GM21528 (cell line): ENCODE data around the gene KCNJ2.

ENCODE experiments used
- ATAC-seq: cut with Tn5 transposase; IDR thresholded peaks from one replicate; pipeline ENCODE4 v1.9.1; 2021; ENCODE audit warnings: mild to moderate bottlenecking, moderate library complexity; ENCODE audit not compliant: unreplicated experiment, low FRiP score

The KCNJ2 gene

DNA sequence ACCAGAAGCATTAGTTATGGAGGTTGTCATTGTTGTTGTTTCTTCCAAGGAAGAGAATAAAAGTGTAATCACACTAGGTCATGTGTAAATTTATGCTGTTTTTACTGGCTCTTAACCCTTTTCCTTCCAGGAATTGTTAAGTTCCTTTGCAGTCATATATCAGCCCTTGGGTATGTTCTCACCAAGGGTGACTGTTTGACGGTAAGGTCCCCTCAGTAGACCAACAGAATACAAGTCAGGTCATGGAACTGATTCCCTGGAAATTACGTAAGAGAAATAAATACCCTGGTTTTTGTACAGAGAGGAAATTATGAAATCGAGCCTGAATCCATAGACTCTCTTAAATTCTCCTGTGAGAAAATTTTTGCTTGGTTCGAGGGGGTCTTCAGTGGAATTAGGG lies 11.2 kb upstream of the KCNJ2 start:
- no peak for ATAC-seq

DNA sequence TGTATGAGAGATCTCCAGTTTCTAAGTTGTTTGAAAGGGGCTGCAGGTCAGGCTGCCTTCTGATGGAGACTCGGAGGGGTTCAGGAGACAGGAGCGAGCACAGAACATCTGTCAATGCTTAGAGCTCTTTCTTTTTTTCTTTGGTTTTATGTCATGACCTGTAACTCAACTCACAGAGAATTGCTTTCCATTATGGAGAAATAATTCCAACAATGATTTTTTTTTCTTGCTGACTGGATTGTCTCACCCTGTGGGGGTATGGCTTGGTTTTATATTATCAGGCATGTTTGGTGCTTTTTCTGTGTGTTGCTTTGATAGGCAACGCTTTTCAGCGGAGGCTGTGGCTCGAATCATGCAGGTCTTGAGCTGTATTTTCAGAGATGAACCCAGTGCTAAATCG lies 10.7 kb upstream of the KCNJ2 start:
- no peak for ATAC-seq

DNA sequence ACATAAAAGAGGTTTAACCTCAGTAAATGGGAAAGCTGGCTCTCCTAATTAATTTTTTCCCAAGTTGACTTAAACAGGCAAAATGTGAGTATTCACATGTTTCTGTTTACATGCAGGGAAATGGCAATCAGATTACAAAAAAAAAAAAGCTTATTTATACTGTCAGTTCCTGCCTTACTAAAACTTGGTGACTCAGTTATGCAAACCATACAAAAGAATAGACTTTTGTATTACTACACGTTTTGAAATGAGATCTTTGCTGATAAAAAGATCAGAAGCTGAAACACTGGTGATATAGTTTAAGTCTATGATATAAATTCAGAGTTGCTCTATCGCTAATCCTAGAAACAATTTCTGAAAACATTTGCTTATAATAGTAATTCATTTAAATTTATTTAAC lies 9.4 kb upstream of the KCNJ2 start:
- no peak for ATAC-seq

DNA sequence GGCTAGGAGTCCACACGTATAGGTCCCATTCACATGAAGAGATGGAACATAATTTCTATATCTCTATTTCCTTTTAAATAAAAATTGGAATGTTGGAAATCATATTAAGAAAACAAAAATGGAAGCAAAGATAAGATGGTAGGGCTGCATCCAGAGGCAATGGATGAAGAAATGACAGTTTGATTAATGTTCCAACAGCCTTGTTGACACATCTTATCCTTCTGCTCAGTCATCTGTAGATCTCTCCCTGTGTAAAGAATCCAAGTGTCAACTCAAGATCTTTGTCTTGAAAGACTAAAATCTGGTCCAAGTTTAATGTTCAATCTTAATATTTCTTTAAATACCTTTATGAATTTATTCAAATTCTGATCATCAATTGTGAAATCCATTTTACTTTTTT lies 7.8 kb upstream of the KCNJ2 start:
- ATAC-seq, result no peak

DNA sequence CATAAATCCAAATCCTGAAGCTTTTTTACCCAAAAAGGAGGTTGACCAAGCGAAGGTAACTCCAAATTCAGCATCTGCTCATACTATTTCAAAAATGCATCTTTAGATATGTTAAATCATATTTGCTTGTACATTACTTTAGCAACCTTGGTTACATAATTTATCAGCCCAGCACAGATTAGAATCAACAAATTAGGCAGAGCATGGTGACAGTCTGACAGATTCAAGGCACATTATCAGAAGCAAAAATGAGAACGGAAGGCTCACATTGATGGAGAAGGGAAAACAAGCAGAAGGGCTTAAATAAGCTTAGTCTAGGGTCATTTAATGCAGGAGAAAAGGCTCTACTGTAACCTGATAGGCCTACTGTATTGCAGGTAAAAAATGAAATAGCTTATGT lies 3.9 kb upstream of the KCNJ2 start:
- no peak for ATAC-seq

DNA sequence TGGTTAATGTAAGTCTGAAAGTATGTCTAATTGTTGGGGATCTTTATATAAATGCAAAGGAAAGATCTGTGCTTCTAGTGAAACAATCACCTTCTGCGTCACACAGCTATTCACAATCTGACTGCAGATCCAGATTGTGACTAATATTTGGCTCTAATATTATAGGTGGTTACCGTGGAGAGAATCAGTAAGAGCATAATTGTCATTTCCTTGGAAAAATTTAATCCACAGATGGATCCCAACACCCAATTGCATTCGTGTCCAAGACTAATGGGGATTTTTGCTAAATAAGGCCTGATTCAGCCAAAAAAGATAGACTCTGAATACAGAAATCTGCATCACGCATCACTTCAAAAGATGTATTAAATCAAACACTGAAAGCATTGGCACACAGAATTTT lies 2.7 kb upstream of the KCNJ2 start:
- ATAC-seq, result no peak

DNA sequence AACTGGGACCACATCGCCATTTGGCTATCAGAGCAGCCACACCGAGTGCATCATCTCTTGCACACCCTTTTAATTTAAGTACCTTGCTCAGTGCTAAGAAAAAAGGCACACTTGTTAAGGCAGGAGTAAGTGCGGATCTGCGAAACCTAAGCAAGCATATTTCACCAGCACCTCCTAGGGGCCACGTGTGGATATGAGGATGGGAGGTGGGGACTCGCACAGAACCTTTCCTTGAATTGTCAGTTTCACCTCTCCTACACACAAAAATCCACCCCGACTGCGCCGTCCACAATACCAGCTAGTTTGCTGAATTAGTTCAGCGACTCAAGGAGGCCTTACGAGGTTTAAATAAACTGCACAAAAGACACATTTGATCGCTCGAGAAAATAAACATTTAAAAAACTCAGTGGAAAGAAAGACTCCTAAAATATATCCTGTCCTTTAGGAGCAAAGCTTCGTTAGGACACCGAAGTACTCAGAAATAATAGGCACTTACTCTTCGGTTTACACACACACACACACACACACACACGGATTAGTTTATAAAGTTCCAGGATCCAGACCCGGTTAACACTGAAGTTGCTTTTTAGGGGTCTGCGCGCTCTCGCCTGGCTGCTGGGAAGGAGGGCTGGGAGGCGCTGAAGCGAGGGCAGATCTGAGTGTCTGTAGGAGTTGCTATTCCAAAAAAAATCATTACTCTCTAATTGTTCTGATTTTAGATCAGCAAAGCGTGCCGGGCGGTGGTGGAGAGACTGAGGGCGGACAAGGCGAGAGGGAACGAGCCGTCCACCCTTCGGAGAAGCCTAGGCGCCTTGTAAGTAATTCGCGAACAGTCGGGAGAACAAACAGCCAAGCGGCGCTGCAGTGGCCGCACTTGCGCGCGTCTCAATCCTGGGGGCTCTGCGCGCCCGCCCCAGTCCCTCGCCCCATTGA lies 1.0 kb upstream of the KCNJ2 start:
- peak; percentile 17 for ATAC-seq

DNA sequence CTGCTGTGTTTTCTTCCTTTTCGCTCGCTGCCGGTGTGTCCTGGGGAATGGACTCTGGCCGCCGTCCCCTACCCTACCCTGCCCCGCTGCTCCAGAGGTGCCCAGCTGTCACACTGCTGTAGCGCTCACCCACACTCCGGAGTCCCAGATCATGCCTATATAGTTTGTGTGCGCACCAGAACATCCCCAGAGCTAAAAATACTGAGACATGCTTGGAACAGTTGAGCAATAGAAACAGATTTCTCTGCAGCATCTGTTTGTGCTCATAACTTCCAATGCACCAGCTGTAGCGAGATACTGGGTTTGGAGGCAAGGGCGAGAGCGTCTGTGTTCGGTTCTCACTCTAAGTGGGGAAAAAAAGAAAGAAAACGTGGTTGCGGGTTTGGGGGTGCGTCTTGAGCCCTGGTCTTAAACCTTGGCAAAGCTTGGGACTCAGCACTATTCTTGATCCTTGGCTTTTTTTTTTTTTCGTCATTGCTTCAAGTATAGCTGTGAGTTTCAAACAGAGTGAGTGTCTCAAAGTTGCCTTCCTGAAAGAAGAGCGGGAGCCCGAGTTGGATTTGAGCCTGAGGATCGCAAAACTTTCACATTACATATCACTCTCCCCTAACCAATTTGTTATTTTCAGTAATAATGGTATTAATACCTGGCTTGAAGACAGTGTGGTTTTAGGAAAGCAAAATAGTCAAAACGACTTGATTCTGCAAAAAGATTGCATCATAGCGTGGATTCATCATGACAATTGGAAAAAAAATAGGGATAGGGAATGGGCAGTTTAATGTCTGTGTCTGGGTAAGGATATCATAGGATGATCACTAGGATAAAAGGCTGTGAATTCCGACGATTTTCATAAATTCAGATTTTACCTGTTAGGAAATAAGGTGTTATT lies 621 bp downstream of the KCNJ2 start:
- ATAC-seq, result no peak

DNA sequence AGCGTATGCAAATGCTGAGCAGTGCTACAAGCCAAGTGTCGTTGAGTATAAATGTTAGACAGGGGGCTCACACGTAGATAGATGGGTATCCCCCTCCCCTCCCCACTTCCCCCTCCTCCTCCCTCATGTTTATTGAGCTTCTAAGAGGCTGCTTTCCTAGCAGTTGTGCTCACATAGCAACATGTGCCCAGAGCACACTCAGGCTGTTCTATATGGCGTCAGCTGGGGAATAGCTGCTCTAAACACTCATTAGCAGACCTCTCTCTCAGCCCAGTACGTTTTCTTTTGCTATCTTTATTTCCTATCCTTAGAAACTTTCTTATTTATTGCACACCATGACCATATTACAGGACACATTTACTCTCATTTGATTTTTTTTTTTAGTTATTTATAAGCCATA lies 1.8 kb downstream of the KCNJ2 start:
- no peak for ATAC-seq

DNA sequence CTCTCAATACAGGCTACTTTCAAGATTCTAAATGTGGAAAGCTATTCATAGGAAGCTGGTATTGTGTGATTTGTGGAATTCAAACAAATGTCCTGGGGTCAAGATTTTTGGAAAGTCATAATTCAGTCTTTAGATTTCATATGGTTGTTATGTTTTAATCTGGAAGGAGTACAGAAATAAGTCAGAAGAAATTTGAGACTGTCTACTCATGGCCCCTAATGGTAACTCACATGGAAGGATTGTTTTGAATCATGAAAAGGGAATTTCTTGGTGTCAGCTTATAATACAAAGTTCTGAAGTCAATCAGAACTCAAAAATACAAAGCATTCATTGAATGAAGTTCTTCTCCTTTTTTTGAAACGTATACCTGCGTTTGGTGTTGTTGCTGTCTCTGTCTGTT lies 3.1 kb downstream of the KCNJ2 start:
- ATAC-seq, result no peak

DNA sequence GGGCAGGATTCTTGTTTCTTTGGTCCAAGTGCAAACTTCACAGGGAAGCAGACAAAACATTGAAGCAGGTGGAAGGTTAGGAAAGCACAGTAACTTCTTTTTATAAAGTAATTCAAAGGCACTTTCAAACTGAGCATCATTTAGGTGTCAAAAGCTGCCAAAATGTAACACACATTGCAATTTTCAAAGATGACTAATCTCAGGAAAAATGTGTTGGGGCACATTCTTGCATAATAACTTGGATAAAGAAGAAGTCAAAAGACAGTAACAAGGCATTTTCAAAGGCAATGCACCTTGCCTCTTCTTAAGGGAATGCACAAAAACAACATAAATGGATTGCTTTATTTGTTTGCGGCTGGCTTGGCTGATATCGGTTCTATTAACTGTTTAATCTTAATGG lies 3.6 kb downstream of the KCNJ2 start:
- no peak for ATAC-seq

DNA sequence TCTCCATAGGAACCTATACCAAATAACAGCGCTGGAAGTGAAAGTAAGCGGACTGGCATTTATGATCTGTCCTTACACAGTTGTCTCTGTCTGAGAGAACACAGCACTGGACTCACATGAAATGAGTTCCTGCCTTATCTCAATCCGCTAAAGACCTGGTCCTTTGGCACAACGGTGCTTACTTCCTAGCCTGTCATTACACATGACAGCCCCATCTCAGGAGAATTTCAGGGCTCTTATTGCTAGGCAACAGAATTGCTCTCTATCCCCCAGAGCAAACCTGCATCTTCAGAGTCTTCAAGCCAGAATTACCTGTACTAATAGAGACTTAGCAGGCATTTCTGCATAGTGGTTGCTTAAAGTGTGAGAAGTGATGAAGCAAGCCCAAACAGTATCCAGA lies 4.3 kb downstream of the KCNJ2 start:
- no peak for ATAC-seq

DNA sequence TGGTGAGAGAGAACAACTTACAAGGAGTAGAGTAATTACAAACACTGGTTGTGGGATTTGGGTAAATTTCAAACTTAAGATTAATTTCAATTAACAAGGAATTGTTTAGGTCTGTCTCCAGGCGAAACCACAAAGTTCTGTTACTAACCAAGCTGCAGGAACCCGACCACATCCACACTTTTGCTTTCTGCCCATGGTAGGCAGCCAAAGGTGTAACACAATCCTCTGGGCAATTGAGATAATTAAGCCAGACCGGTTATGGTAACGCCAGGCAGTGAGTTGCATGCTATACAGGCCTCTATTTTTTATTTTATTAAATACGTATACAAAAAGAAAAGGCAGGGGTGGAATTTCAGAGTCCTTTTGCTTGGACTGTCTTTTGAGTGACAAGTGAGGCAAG lies 12.0 kb downstream of the KCNJ2 start:
- ATAC-seq, result no peak

DNA sequence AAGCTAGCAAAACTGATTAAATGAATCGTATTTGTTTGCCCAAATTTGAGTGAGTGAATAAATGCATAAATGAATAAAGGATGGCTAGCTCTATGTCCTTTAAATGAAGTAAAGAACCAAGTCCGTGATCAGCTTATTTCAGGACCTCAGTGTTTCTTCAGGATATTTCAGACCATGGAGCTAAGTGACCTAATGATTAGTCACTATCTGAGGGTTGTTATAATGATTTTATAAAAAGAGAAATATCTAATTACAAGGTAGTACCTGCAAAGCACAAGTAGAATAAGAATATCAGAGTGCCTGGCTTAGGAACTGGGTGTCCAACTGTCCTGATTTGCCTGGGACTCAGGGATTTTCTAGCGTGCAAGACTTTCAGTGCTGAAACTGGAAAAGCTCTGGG lies 12.5 kb downstream of the KCNJ2 start:
- ATAC-seq, result no peak

DNA sequence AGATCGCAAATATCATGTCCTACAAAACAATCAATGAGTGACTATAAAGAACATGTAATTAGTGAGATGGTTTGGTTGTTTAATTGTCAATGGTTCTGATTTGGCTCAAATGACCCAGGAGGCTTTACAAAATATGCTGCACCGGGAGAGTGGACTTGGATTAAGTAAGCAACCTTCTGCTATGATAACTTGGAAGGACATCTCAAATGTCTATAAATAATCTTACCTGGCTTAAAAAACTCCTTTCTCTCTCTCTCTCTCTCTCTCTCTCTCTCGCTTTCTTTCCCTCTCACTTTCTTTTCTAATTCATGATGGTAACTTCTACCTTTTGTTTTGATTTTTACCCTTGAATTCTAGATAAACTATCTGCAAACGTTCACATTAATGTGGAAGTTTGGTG lies 14.2 kb downstream of the KCNJ2 start:
- no peak for ATAC-seq

DNA sequence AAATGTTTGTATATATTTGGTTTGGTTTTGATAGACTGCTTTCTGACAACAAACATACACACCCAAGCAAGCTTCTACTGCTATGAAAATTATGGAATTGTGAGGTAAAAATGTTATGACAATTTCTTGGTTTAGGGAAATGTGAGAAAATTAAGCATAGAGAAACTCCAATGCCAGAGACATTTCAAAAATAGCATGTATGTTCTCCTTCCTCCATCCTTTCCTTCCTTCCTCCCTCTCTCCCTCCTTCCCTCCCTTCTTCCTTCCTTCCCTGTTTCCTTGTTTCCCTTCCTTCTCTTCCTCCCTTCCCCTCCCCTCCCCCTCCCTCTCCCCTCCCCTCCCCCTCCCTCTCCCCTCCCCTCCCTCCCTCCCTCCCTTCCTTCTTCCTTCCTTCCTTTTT lies 14.9 kb downstream of the KCNJ2 start:
- ATAC-seq, result no peak

DNA sequence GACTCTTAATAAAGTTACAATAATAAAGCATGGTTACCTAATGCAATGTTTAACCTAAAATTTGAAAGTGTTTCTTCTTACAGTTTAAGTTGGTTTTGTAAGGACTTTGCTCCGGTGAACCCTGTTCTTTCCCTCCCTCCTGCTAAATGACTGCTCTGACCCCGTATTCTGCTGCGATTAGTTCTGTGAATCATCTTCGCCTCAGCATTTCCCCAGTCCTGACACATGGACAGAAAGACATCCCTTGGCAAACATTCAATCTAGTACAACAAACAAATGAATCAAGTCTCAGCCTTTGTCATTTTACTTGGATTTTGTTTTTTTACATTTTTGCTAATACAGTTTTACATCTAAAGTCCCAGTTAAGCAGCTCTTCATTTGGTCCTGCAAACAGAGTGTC lies 15.4 kb downstream of the KCNJ2 start:
- ATAC-seq, result no peak

DNA sequence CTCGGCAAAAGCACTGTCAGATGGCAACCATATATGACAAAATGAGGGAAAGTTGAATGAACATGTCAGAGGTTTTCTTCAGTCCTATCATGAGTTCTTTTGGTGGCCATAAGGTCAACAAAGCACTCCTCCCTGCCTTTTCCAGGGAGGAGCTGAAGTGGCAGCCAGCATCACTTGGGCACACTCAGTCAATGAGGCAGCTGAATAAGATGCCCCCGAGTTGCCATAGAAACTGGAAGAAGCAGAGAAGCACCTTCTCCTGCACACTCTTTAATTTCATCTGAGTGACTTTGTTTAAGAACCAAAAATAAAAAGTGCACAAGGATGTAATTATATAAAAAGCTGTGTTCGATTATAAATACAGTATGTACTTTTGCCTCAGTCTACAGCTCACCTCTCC lies 16.0 kb downstream of the KCNJ2 start:
- ATAC-seq, result no peak

DNA sequence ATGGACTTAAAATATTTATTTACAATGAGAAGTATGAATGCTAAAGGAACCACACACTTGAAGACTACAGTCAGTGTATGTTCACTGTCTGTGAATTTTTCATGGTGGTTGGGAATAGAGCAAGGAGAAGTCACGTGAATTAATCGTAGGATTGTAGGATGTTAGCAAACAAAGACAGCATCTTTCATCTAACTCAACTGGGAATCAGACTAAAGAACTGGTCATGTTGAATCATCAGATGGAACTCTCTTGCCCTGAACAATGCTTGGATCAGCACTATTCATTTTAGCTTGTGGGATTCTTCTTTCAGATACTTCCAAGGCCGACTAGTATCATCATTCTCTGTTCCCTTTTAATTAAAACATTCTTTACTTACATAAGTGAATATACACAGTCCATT lies 18.1 kb downstream of the KCNJ2 start:
- ATAC-seq, result no peak

DNA sequence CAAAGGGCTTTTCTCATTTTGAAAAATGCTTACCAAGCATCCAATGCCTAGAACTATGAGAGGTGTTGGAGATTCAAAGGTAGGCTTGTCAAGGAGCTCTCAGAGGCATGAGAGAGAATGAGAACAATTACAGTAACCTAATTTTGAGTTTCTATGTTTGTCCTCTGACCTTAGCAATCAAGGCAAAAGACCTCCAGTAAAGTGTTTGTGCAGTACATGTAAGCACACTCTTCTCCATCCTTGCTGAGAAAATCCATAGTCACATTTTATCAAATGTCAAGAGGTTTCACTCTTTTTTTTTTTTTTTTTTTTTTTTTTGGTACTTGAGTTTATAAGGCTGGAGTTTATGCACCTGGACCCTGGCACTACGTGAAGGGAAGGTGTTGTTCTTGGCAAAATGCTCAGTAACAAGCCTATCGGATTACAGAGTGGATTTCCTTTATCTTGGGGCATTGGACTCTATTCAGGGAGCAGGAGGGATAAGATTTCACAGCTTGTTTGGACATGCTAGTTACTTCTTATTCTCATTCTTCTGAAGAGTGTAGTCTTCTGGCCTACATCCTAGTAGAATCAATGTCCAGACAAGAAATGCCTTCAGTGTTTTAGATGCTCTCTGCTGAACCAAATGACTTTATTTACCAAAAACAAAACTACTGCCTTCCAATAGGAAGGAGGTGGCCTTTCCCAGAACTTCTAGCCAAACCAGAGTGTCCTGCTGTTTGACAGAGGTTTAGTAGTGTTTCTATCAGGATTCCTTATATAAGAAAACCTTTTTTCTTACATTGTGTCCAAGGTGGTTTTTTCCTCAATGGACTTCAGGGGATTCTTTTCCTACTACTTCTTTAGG lies 21.9 kb downstream of the KCNJ2 start:
- ATAC-seq, result no peak

DNA sequence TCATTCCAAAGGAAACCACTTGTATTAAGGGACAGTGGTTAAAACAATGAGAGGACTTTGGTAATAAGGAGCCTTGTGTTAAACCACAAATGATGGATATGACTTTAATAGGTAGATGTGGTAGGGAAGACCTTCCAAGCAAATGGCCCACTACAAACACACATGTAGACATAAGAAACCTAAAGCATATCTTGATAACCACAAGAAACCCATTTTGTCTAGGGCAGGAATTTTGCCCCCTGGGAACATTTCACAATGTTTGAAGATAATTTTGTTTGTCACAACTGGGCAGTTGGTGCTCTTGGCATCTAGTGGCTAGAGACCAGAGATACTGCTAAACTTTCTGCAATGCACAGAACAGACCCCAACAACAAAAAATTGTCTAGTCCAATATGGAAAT lies 25.8 kb downstream of the KCNJ2 start:
- no peak for ATAC-seq
